Mucosa of descending colon (tissue), 3 donors: ENCODE results near the gene CPNE9. TPM values are rescaled to one million over a fixed set of nuclear protein-coding genes. Genes with fewer than 3 reads are reported as not detected.

ENCODE experiments used
- ATAC-seq: fragments of 200-7000 bp; cut with Tn5 transposase; one replicate; pipeline ENCODE4 v1.9.1; 2020; ENCODE audit warnings: mild to moderate bottlenecking, moderate library complexity
- DNase-seq, 3 donors: peaks; one replicate each; pipeline ENCODE4 v3.0.0-alpha.2; 2020
- H3K36me3 ChIP-seq: fragments of 200-600 bp; one replicate; pipeline ENCODE4 v1.8.0; 2021; ENCODE audit warnings: low read depth, mild to moderate bottlenecking
- H3K4me1 ChIP-seq: fragments of 200-600 bp; one replicate; pipeline ENCODE4 v1.8.0; 2021; ENCODE audit warnings: low read depth, mild to moderate bottlenecking
- H3K4me3 ChIP-seq: fragments of 200-600 bp; one replicate; pipeline ENCODE4 v1.8.0; 2021; ENCODE audit warnings: mild to moderate bottlenecking
- H3K9me3 ChIP-seq: fragments of 200-600 bp; one replicate; pipeline ENCODE4 v1.8.0; 2021; ENCODE audit warnings: mild to moderate bottlenecking
- CTCF ChIP-seq: fragments of 200-600 bp; IDR thresholded peaks from one replicate; pipeline ENCODE4 v1.8.0; 2022; ENCODE audit warnings: antibody characterized with exemption, mild to moderate bottlenecking
- intact Hi-C, 2 donors: fragments of 100-400 bp; cut with DNase I in 1 of 2; cut with micrococcal nuclease in 1 of 2; formaldehyde crosslinking; loops; one replicate each; pipeline versions ENCODE4 v1.11.0 to v1.11.1; 2022; cut with DNase I, micrococcal nuclease
- total RNA-seq, 3 donors: library from RNA; stranded (reverse); fragmentation: NEBNext Ultra II Directional in 2 of 3; extraction: Animal tissue kit (Norgen Biotek cat#: 25700) in 2 of 3; gene quantifications; one replicate each; pipeline versions ENCODE4 v1.2.1 to v1.2.4, GENCODE V29; 2021 to 2023
- donor health status: DM: no; HTN: no; CAD: no; lungs with moderate emphysema.
- donor health status: DM: no; HTN: no; CAD: no.
- donor health status: DM: no; HTN: yes; CAD: no.

Gene CPNE9
- total RNA-seq, 3 donors from 2014 or later, result 0.70 TPM; not detected in 2

- TF ChIP-seq CTCF, result no peak
- intact Hi-C loops, result no loop called here
- no peak for DNase-seq
- no peaks in the 10 kb centered on the region for H3K4me1 ChIP-seq
- H3K9me3 ChIP-seq, result no peaks in the 10 kb centered on the region
- ATAC-seq, result no peak
- H3K36me3 ChIP-seq, result peaks cover 41% of the 10 kb centered on the region
- no peak overlapping the region for H3K4me3 ChIP-seq
These were observed 35.5 kb downstream of the CPNE9 start for GRCh38 chr3:9739181-9739580.

GRCh38 chr3:9742560-9742959 lies 38.9 kb downstream of the CPNE9 start:
- no peak overlapping the region for H3K4me3 ChIP-seq
- intact Hi-C loops, result no loop called here

GRCh38 chr3:9743548-9743947 lies 39.9 kb downstream of the CPNE9 start:
- peaks cover 49% of the 10 kb centered on the region for H3K36me3 ChIP-seq
- ATAC-seq (no peak), DNase-seq (no peak)
- no peak for TF ChIP-seq CTCF
- H3K4me1 ChIP-seq, result no peaks in the 10 kb centered on the region
- H3K9me3 ChIP-seq, result no peaks in the 10 kb centered on the region
- intact Hi-C loops, result no loop called here
- H3K4me3 ChIP-seq, result no peak overlapping the region

More at GRCh38 chr3:9742560-9742959, 38.9 kb downstream of the CPNE9 start:
- Histone ChIP-seq H3K4me1 (no peaks in the 10 kb centered on the region), H3K36me3 (peaks cover 49% of the 10 kb centered on the region), H3K9me3 (no peaks in the 10 kb centered on the region)
- ATAC-seq (no peak), DNase-seq (no peak)
- TF ChIP-seq CTCF, result no peak

- DNase-seq (no peak), ATAC-seq (no peak)
- H3K4me1 ChIP-seq, result peaks cover 4% of the 10 kb centered on the region
- H3K9me3 ChIP-seq, result no peaks in the 10 kb centered on the region
- TF ChIP-seq CTCF, result no peak
- no peak overlapping the region for H3K4me3 ChIP-seq
- intact Hi-C loops, result no loop called here
- H3K36me3 ChIP-seq, result peaks cover 44% of the 10 kb centered on the region
These were observed 40.5 kb downstream of the CPNE9 start for GRCh38 chr3:9744162-9744561.

- peaks cover 35% of the 10 kb centered on the region for H3K36me3 ChIP-seq
- ATAC-seq, result no peak
- intact Hi-C loops, result no loop called here
These were observed 41.9 kb downstream of the CPNE9 start for GRCh38 chr3:9745521-9745920.

More at GRCh38 chr3:9745521-9745920, 41.9 kb downstream of the CPNE9 start:
- DNase-seq, result no peak
- Histone ChIP-seq H3K4me3 (no peak overlapping the region), H3K4me1 (peaks cover 7% of the 10 kb centered on the region), H3K9me3 (no peaks in the 10 kb centered on the region)
- no peak for TF ChIP-seq CTCF
